WTC11 (cell line): ENCODE data around the gene USP38. TPM values are rescaled to one million over a fixed set of nuclear protein-coding genes. Genes with fewer than 3 reads are reported as not detected.
A peak's percentile ranks its signal among the peaks of the same experiment; 100 is the strongest.

Source experiments
- ATAC-seq: fragments of 200-7000 bp; cut with Tn5 transposase; 2 replicates; pipeline ENCODE4 v1.10.0; 2021; ENCODE audit warnings: mild to moderate bottlenecking, moderate library complexity
- Bru-seq: library from RNA; stranded (reverse); fragments of 400-500 nt; gene quantifications from one replicate; lab custom pipeline; 2021; lab: Mats Ljungman, UMichigan
- CTCF ChIA-PET: fragments of 300-600 bp; sonication (Branson Sonifier 250); formaldehyde crosslinking; loops from one replicate; lab custom pipeline; 2021; ENCODE audit warnings: antibody characterized with exemption; lab: Charles Lee
- POLR2A ChIA-PET: fragments of 350-600 bp; sonication (Branson Sonifier 250); formaldehyde crosslinking; loops from one replicate; lab custom pipeline; 2021; ENCODE audit warnings: antibody characterized with exemption; lab: Charles Lee
- DNase-seq: peaks from one replicate; pipeline ENCODE4 v3.0.0; 2021; ENCODE audit warnings: low spot score
- H3K27ac Mint-ChIP-seq: 2 replicates; pipeline ENCODE4 v1.8.0; 2021; ENCODE audit warnings: mixed read lengths
- H3K27me3 Mint-ChIP-seq: 2 replicates; pipeline ENCODE4 v1.8.0; 2021; ENCODE audit warnings: low read depth, mild to moderate bottlenecking, moderate library complexity, mixed read lengths
- H3K36me3 Mint-ChIP-seq: 2 replicates; pipeline ENCODE4 v1.8.0; 2021; ENCODE audit warnings: mixed read lengths
- H3K4me1 Mint-ChIP-seq: 2 replicates; pipeline ENCODE4 v1.8.0; 2022; ENCODE audit warnings: mixed read lengths
- H3K4me3 Mint-ChIP-seq: 2 replicates; pipeline ENCODE4 v1.8.0; 2021; ENCODE audit warnings: mild to moderate bottlenecking, moderate library complexity, mixed read lengths
- H3K9me3 Mint-ChIP-seq: 2 replicates; pipeline ENCODE4 v1.8.0; 2021; ENCODE audit warnings: mixed read lengths
- ARID4B ChIP-seq: sonication (generic); formaldehyde crosslinking; IDR thresholded peaks from 2 replicates; pipeline ENCODE4 v1.8.0; 2023; ENCODE audit warnings: missing genetic modification reagents, mild to moderate bottlenecking, borderline replicate concordance
- CDX4 ChIP-seq: fragments of 250-450 bp; sonication (Bioruptor Pico); IDR thresholded peaks from 2 replicates; pipeline ENCODE4 v1.9.0; 2021; ENCODE audit warnings: moderate library complexity, mild to moderate bottlenecking, inconsistent platforms, borderline replicate concordance
- FOXK1 ChIP-seq: sonication (generic); formaldehyde crosslinking; IDR thresholded peaks from 2 replicates; pipeline ENCODE4 v1.8.0; 2022; ENCODE audit warnings: mild to moderate bottlenecking, moderate library complexity, missing genetic modification reagents
- FOXP1 ChIP-seq: sonication (generic); formaldehyde crosslinking; IDR thresholded peaks from 2 replicates; pipeline ENCODE4 v1.8.0; 2022; ENCODE audit warnings: missing genetic modification reagents, mild to moderate bottlenecking, moderate library complexity, borderline replicate concordance
- FOXP4 ChIP-seq: sonication (generic); formaldehyde crosslinking; IDR thresholded peaks from 2 replicates; pipeline ENCODE4 v1.8.0; 2022; ENCODE audit warnings: mild to moderate bottlenecking, missing genetic modification reagents
- HMGA2 ChIP-seq: fragments of 250-450 bp; sonication (Bioruptor Pico); IDR thresholded peaks from 2 replicates; pipeline ENCODE4 v1.4.0; 2021; ENCODE audit warnings: mild to moderate bottlenecking, moderate library complexity
- IRF2 ChIP-seq: sonication (generic); formaldehyde crosslinking; IDR thresholded peaks from 2 replicates; pipeline ENCODE4 v1.8.0; 2022; ENCODE audit warnings: low read depth, missing genetic modification reagents, borderline replicate concordance
- JUN ChIP-seq: sonication (generic); formaldehyde crosslinking; IDR thresholded peaks from 2 replicates; pipeline ENCODE4 v1.8.0; 2023; ENCODE audit warnings: mild to moderate bottlenecking, missing genetic modification reagents
- MAX ChIP-seq: sonication (generic); formaldehyde crosslinking; IDR thresholded peaks from 2 replicates; pipeline ENCODE4 v1.8.0; 2022; ENCODE audit warnings: mild to moderate bottlenecking, missing genetic modification reagents
- MXD4 ChIP-seq: fragments of 250-450 bp; sonication (Bioruptor Pico); IDR thresholded peaks from 2 replicates; pipeline ENCODE4 v1.8.0; 2021; ENCODE audit warnings: mild to moderate bottlenecking, moderate library complexity, borderline replicate concordance
- MYBL2 ChIP-seq: sonication (generic); formaldehyde crosslinking; IDR thresholded peaks from 2 replicates; pipeline ENCODE4 v1.8.1; 2023; ENCODE audit warnings: mild to moderate bottlenecking, moderate library complexity, missing genetic modification reagents
- NFE2L1 ChIP-seq: sonication (generic); formaldehyde crosslinking; IDR thresholded peaks from 2 replicates; pipeline ENCODE4 v1.8.1; 2023; ENCODE audit warnings: missing genetic modification reagents
- NR2C2 ChIP-seq: sonication (generic); formaldehyde crosslinking; IDR thresholded peaks from 2 replicates; pipeline ENCODE4 v1.8.0; 2022; ENCODE audit warnings: mild to moderate bottlenecking, missing genetic modification reagents
- PRRX2 ChIP-seq: fragments of 250-450 bp; sonication (Bioruptor Pico); IDR thresholded peaks from 2 replicates; pipeline ENCODE4 v1.8.0; 2021; ENCODE audit warnings: mild to moderate bottlenecking
- USF2 ChIP-seq: sonication (generic); formaldehyde crosslinking; IDR thresholded peaks from 2 replicates; pipeline ENCODE4 v1.8.1; 2023; ENCODE audit warnings: mild to moderate bottlenecking, missing genetic modification reagents, moderate library complexity
- ZNF281 ChIP-seq: sonication (generic); formaldehyde crosslinking; IDR thresholded peaks from 2 replicates; pipeline ENCODE4 v1.8.0; 2023; ENCODE audit warnings: mild to moderate bottlenecking, missing genetic modification reagents
- ZNF317 ChIP-seq: sonication (generic); formaldehyde crosslinking; IDR thresholded peaks from 2 replicates; pipeline ENCODE4 v1.8.1; 2023; ENCODE audit warnings: low read depth, mild to moderate bottlenecking, moderate library complexity, missing genetic modification reagents, borderline replicate concordance
- ZSCAN18 ChIP-seq: fragments of 250-450 bp; sonication (Bioruptor Pico); IDR thresholded peaks from 2 replicates; pipeline ENCODE4 v2.1.2; 2022; ENCODE audit warnings: mild to moderate bottlenecking, moderate library complexity
- long read RNA-seq, 3 experiments: library from RNA in 1 of 3; library from capped mRNA in 1 of 3; library from polyadenylated mRNA in 1 of 3; unstranded in 2 of 3; stranded (forward) in 1 of 3; transcript quantifications; one replicate each; pipeline ENCODE4 v2.0.0, GENCODE V29; 2021
- total RNA-seq: library from RNA; stranded (reverse); gene quantifications from 3 replicates; pipeline ENCODE4 v1.2.3, GENCODE V29; 2021
- TF ChIP-seq, protein P1 (sequence below): sonication (generic); formaldehyde crosslinking; IDR thresholded peaks from 2 replicates; pipeline ENCODE4 v1.8.1; 2022; ENCODE audit warnings: mild to moderate bottlenecking, missing genetic modification reagents, moderate library complexity, borderline replicate concordance

USP38 gene
- total RNA-seq = 9.9 to 10.3 TPM (median 10.0 TPM) in 3 replicates
- percentile 86 among the genes with signal in this experiment for Bru-seq, nascent RNA
- long read RNA-seq, experiment 1, full-length matches to known transcripts = 33 of 44 reads
- long read RNA-seq, experiment 1, partial matches to known transcripts = 5 of 44 reads
- long read RNA-seq, experiment 1, other reads (novel, unspliced or antisense) = 6 of 44 reads
- long read RNA-seq, experiment 2, full-length matches to known transcripts = 7 of 19 reads
- long read RNA-seq, experiment 2, partial matches to known transcripts = 6 of 19 reads
- long read RNA-seq, experiment 2, other reads (novel, unspliced or antisense) = 6 of 19 reads
- long read RNA-seq, experiment 3, full-length matches to known transcripts = 1 of 3 reads
- long read RNA-seq, experiment 3, partial matches to known transcripts = 0 of 3 reads
- long read RNA-seq, experiment 3, other reads (novel, unspliced or antisense) = 2 of 3 reads

GRCh38 chr4:143184503-143185252 is at the start of gene USP38:
Gene USP38, plus strand, starts transcription at chr4:143184917. Its CDS starts 534 bp downstream, at chr4:143185451.
- CTCF ChIA-PET = interaction anchor here (1.3 kb wide), 1 partner anchor 199 kb away, joined by 5 read pairs; no protein-coding TSS in a partner anchor
- H3K27me3 Mint-ChIP-seq = no peaks in the 10 kb centered on the region; the same call in 1 of the 2 replicates
- POLR2A ChIA-PET = no interaction called here
- TF ChIP-seq FOXK1 (CRISPR knock-in tag) = peak; percentile 60; the same call in 1 of the 2 replicates
- no peak for TF ChIP-seq MXD4 (CRISPR knock-in tag)
- TF ChIP-seq IRF2 (CRISPR knock-in tag) = no peak
- TF ChIP-seq MAX = peak; percentile 55; the same call in 1 of the 2 replicates
- 0 out of 2 replicates have a peak, but pooled peaks have one; percentile 51 for TF ChIP-seq FOXP4 (CRISPR knock-in tag)
- no peak; the same call in 1 of the 2 replicates for TF ChIP-seq ARID4B (CRISPR knock-in tag)
- no peak for TF ChIP-seq ZSCAN18 (CRISPR knock-in tag)
- no peak for TF ChIP-seq ZNF317
- no peak for TF ChIP-seq HMGA2
- TF ChIP-seq JUN (CRISPR knock-in tag) = no peak
- 0 out of 2 replicates have a peak, but pooled peaks have one; percentile 20 for TF ChIP-seq NFE2L1 (CRISPR knock-in tag)
- peak; percentile 76 for TF ChIP-seq NR2C2 (CRISPR knock-in tag)
- no peak for TF ChIP-seq USF2 (CRISPR knock-in tag)
- no peak for TF ChIP-seq PRRX2 (CRISPR knock-in tag)
- 0 out of 2 replicates have a peak, but pooled peaks have one; percentile 76 for TF ChIP-seq ZNF281 (CRISPR knock-in tag)
- 0 out of 2 replicates have a peak, but pooled peaks have one; percentile 21 for TF ChIP-seq FOXP1 (CRISPR knock-in tag)
- TF ChIP-seq CDX4 (CRISPR knock-in tag) = no peak
- TF ChIP-seq MYBL2 (CRISPR knock-in tag) = no peak
- TF ChIP-seq, protein P1, sequence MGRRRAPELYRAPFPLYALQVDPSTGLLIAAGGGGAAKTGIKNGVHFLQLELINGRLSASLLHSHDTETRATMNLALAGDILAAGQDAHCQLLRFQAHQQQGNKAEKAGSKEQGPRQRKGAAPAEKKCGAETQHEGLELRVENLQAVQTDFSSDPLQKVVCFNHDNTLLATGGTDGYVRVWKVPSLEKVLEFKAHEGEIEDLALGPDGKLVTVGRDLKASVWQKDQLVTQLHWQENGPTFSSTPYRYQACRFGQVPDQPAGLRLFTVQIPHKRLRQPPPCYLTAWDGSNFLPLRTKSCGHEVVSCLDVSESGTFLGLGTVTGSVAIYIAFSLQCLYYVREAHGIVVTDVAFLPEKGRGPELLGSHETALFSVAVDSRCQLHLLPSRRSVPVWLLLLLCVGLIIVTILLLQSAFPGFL (CRISPR knock-in tag) = no peak; the same call in 1 of the 2 replicates

More at GRCh38 chr4:143184503-143185252, at the start of gene USP38:
- Mint-ChIP-seq H3K36me3 (peaks cover 14% of the 10 kb centered on the region), H3K4me1 (peaks cover 42% of the 10 kb centered on the region), H3K9me3 (no peaks in the 10 kb centered on the region), H3K4me3 (peak within 1 kb of the TSS; percentile 99), H3K27ac (peak within 1 kb of the TSS; percentile 100)
- ATAC-seq (peak; percentile 89), DNase-seq (peak; percentile 82)
